OCI-LY7 (cell line): ENCODE measurements around the gene GGA1.

Experiments
- CTCF ChIP-seq: fragments of 200-600 bp; sonication (generic); conservative IDR thresholded peaks from 2 replicates; pipeline ENCODE4 v1.5.1; 2014; ENCODE audit warnings: mild to moderate bottlenecking, antibody characterized with exemption, low read length, moderate library complexity, mixed read lengths
- EZH2phosphoT487 ChIP-seq: fragments of 200-600 bp; sonication (generic); IDR thresholded peaks from 2 replicates; pipeline ENCODE4 v1.6.1; 2018; ENCODE audit warnings: low read depth, borderline replicate concordance, mild to moderate bottlenecking, mixed run types, antibody characterized with exemption, low read length, moderate library complexity, mixed read lengths

GRCh38 chr22:37626556-37627075 is 18.0 kb downstream of the GGA1 start:
- TF ChIP-seq CTCF (no peak), EZH2phosphoT487 (no peak)
